SK-N-SH (cell line): ENCODE data around the gene GMEB1. TPM values are rescaled to one million over a fixed set of nuclear protein-coding genes. Genes with fewer than 3 reads are reported as not detected.

Source experiments
- CTCF ChIA-PET: fragments of 300-600, 350-600 bp; formaldehyde crosslinking; extraction: SDS; loops from one replicate; lab custom pipeline; 2021; lab: Yijun Ruan, JAX
- POLR2A ChIA-PET: fragments of 350-600 bp; sonication (Branson Sonifier 250); formaldehyde crosslinking; extraction: SDS; loops from one replicate; lab custom pipeline; 2020; ENCODE audit warnings: antibody characterized with exemption, inconsistent platforms; lab: Yijun Ruan, JAX
- DNase-seq: peaks from one replicate; pipeline ENCODE4 v3.0.0; 2012
- H2AFZ ChIP-seq: fragments of 200-600 bp; sonication (generic); 2 replicates; pipeline ENCODE4 v1.8.1; 2016; ENCODE audit warnings: antibody characterized with exemption, mild to moderate bottlenecking, low read depth
- H3F3A ChIP-seq: fragments of 200-600 bp; sonication (generic); replicated peaks from 2 replicates; pipeline ENCODE3; 2016; ENCODE audit warnings: antibody characterized with exemption, mild to moderate bottlenecking; ENCODE audit not compliant: insufficient read depth
- H3K27ac ChIP-seq, 2 experiments: fragments of 200-500 bp in 1 of 2; fragments of 200-600 bp in 1 of 2; sonication (Bioruptor generic) in 1 of 2; sonication (generic), shearing (Covaris generic) in 1 of 2; 2 replicates each; pipeline versions ENCODE4 v1.5.1 to v1.6.1; 2014 to 2016; ENCODE audit warnings: low read depth in 2 of 2, inconsistent platforms in 1 of 2, low read length in 1 of 2, mild to moderate bottlenecking in 1 of 2, mixed read lengths in 1 of 2
- H3K27me3 ChIP-seq: fragments of 200-600 bp; sonication (generic), shearing (Covaris generic); 2 replicates; pipeline ENCODE4 v1.6.1; 2016; ENCODE audit warnings: mixed run types; ENCODE audit not compliant: insufficient read depth
- H3K36me3 ChIP-seq, 2 experiments: fragments of 200-500 bp in 1 of 2; fragments of 200-600 bp in 1 of 2; sonication (Bioruptor generic) in 1 of 2; sonication (generic) in 1 of 2; replicated peaks in 1 of 2; 2 replicates each; pipeline versions ENCODE3 to v1.5.1; 2014 to 2016; ENCODE audit warnings: low read length in 1 of 2, mild to moderate bottlenecking in 1 of 2; ENCODE audit not compliant: insufficient read depth in 2 of 2, control insufficient read depth in 1 of 2
- H3K4me1 ChIP-seq, 2 experiments: fragments of 200-500 bp in 1 of 2; fragments of 200-600 bp in 1 of 2; sonication (Bioruptor generic) in 1 of 2; sonication (generic), shearing (Covaris generic) in 1 of 2; 2 replicates each; pipeline versions ENCODE4 v1.5.1 to v1.6.1; 2014 to 2016; ENCODE audit warnings: low read depth in 1 of 2, low read length in 1 of 2, mixed run types in 1 of 2; ENCODE audit not compliant: insufficient read depth in 2 of 2, control insufficient read depth in 1 of 2
- H3K4me2 ChIP-seq: fragments of 200-600 bp; sonication (generic), shearing (Covaris generic); 2 replicates; pipeline ENCODE4 v1.6.1; 2017; ENCODE audit warnings: mixed run types
- H3K4me3 ChIP-seq, 2 experiments: fragments of 200-500 bp in 1 of 2; fragments of 200-600 bp in 1 of 2; sonication (Bioruptor generic) in 1 of 2; sonication (generic), shearing (Covaris generic) in 1 of 2; 2 replicates each; pipeline versions ENCODE4 v1.5.1 to v1.8.1; 2014 to 2016; ENCODE audit warnings: low read depth in 2 of 2, inconsistent platforms in 1 of 2, low read length in 1 of 2, mild to moderate bottlenecking in 1 of 2, mixed read lengths in 1 of 2, moderate library complexity in 1 of 2
- H3K79me2 ChIP-seq: fragments of 200-600 bp; sonication (generic); 2 replicates; pipeline ENCODE4 v1.8.1; 2017; ENCODE audit warnings: mild to moderate bottlenecking; ENCODE audit not compliant: insufficient read depth
- H3K9ac ChIP-seq: fragments of 200-600 bp; sonication (generic); 2 replicates; pipeline ENCODE4 v1.6.1; 2017; ENCODE audit warnings: mixed run types
- H3K9me2 ChIP-seq: fragments of 200-600 bp; sonication (generic); 2 replicates; pipeline ENCODE4 v1.6.1; 2017; ENCODE audit warnings: mixed run types
- H3K9me3 ChIP-seq: fragments of 200-600 bp; sonication (generic); 2 replicates; pipeline ENCODE4 v1.6.1; 2017; ENCODE audit warnings: mixed run types, mild to moderate bottlenecking, moderate library complexity
- H4K20me1 ChIP-seq: fragments of 200-600 bp; sonication (generic); 2 replicates; pipeline ENCODE4 v1.6.1; 2017; ENCODE audit warnings: mild to moderate bottlenecking, mixed run types; ENCODE audit not compliant: insufficient read depth
- CHD2 ChIP-seq: fragments of 150-350 bp; IDR thresholded peaks from 2 replicates; pipeline ENCODE4 v1.6.1; 2018; ENCODE audit warnings: low read length; ENCODE audit not compliant: partially characterized antibody
- EZH2phosphoT487 ChIP-seq: fragments of 200-600 bp; sonication (generic); IDR thresholded peaks from 2 replicates; pipeline ENCODE4 v1.6.1; 2017; ENCODE audit warnings: low read depth, mixed run types, mild to moderate bottlenecking, antibody characterized with exemption, moderate library complexity, borderline replicate concordance
- FOSL2 ChIP-seq: IDR thresholded peaks from 2 replicates; pipeline ENCODE4 v1.4.0; 2012; ENCODE audit warnings: low read depth, mild to moderate bottlenecking, moderate library complexity, borderline replicate concordance
- GABPA ChIP-seq: IDR thresholded peaks from 2 replicates; pipeline ENCODE4 v1.4.0; 2012; ENCODE audit warnings: low read depth, mild to moderate bottlenecking
- MXI1 ChIP-seq: IDR thresholded peaks from 2 replicates; pipeline ENCODE4 v1.6.1; 2012; ENCODE audit warnings: mild to moderate bottlenecking, low read depth, low read length, improper control_type of control experiment
- NFIC ChIP-seq: IDR thresholded peaks from 2 replicates; pipeline ENCODE4 v1.4.0; 2012; ENCODE audit warnings: borderline replicate concordance
- POLR2AphosphoS5 ChIP-seq: IDR thresholded peaks from 2 replicates; pipeline ENCODE4 v1.6.1; 2012; ENCODE audit warnings: low read depth, low read length
- SIN3A ChIP-seq: IDR thresholded peaks from 2 replicates; pipeline ENCODE4 v1.6.1; 2012; ENCODE audit warnings: low read depth, mild to moderate bottlenecking, low read length, moderate library complexity, borderline replicate concordance
- ZBTB33 ChIP-seq: IDR thresholded peaks from 2 replicates; pipeline ENCODE4 v1.4.0; 2012; ENCODE audit warnings: low read depth, borderline replicate concordance
- WGBS: methylation state at CpG from one replicate; pipeline ENCODE4 v1.1.6; 2017; ENCODE audit warnings: low lambda C conversion rate; 5-methylcytosine and 5-hydroxymethylcytosine counted together
- polyA plus RNA-seq, 3 experiments: library from polyadenylated mRNA; depleted of rRNA; stranded (reverse); fragments of >200 nt; gene quantifications; 2 replicates each; pipeline ENCODE4 v1.2.3, GENCODE V29; 2012
- small RNA-seq, 7 experiments: library from RNA; depleted of rRNA; stranded (forward); fragments of <200 nt; gene quantifications; one replicate each; pipeline ENCODE3, GENCODE V24; 2012

Gene GMEB1
- polyA plus RNA-seq, 1 of the 3 experiments (the other 2 are of a cell fraction), result 3.6 TPM

GRCh38 chr1:28761189-28761588, 92.6 kb downstream of the GMEB1 start (continued):
- TF ChIP-seq POLR2AphosphoS5, result no peak
- TF ChIP-seq NFIC, result no peak
- no peak for TF ChIP-seq FOSL2
- no peak for TF ChIP-seq CHD2
- TF ChIP-seq MXI1, result no peak
- TF ChIP-seq EZH2phosphoT487, result no peak

- H4K20me1 ChIP-seq, result peaks cover 91% of the 10 kb centered on the region
Measured at GRCh38 chr1:28766532-28767183, 98.1 kb downstream of the GMEB1 start.

More at GRCh38 chr1:28766532-28767183, 98.1 kb downstream of the GMEB1 start:
- Histone ChIP-seq H3K9me3 (no peaks in the 10 kb centered on the region), H3K79me2 (peaks cover 97% of the 10 kb centered on the region), H3K36me3 (peaks cover 25 to 45% of the 10 kb centered on the region in 2 experiments), H3K4me1 (no peaks in the 10 kb centered on the region), H2AFZ (no peak overlapping the region), H3K9ac (no peak overlapping the region), H3K4me2 (no peak overlapping the region), H3F3A (peaks cover 23% of the 10 kb centered on the region), H3K27me3 (no peaks in the 10 kb centered on the region), H3K9me2 (no peaks in the 10 kb centered on the region), H3K4me3 (no peak overlapping the region), H3K27ac (no peak overlapping the region)
- TF ChIP-seq ZBTB33 (no peak), GABPA (no peak), SIN3A (no peak)
- ChIA-PET CTCF (interaction anchor here (1.5 to 2.1 kb wide), 2 partner anchors 110 to 111 kb away, joined by 4 to 6 read pairs; no protein-coding TSS in a partner anchor), POLR2A (no interaction called here)
- DNase-seq, result no peak
- 96% methylated on average over 2 of the region's 2 CpGs for WGBS

Small RNA genes lying within 50 kb of the gene (small RNA-seq; reads per million reads assigned to genes)
- 0 reads per million in 7 experiments for gene RF00422
- gene RNU11, result 0 reads per million in 7 experiments

Other genes starting within 250 kb of the GMEB1 start
- 56.2 and 61.0 TPM in 2 replicates for gene RCC1, start 162.7 kb upstream of the GMEB1 start, polyA plus RNA-seq (2012; rRNA removed)
- 25.8 and 31.2 TPM in 2 replicates for gene TRNAU1AP, start 115.7 kb upstream of the GMEB1 start, polyA plus RNA-seq (2012; rRNA removed)
- gene RAB42, start 76.5 kb upstream of the GMEB1 start, polyA plus RNA-seq (2012; rRNA removed), result 4.6 and 5.5 TPM in 2 replicates
- 34.9 and 44.2 TPM in 2 replicates for gene TAF12, start 25.7 kb upstream of the GMEB1 start, polyA plus RNA-seq (2012; rRNA removed)
- gene RNU11, start 20.2 kb upstream of the GMEB1 start, polyA plus RNA-seq (2012; rRNA removed), result not detected in 2 replicates
- 45.2 and 54.8 TPM in 2 replicates for gene YTHDF2, start 68.2 kb downstream of the GMEB1 start, polyA plus RNA-seq (2012; rRNA removed)
- gene OPRD1, start 143.4 kb downstream of the GMEB1 start, polyA plus RNA-seq (2012; rRNA removed), result 0.07 and 0.24 TPM in 2 replicates
- 7.4 and 10.3 TPM in 2 replicates for gene EPB41, start 245.8 kb downstream of the GMEB1 start, polyA plus RNA-seq (2012; rRNA removed)